GM19328 (cell line): ENCODE measurements around the gene TMEM233.
"Not testable (repeated sequence)": the region's sequence is repeated elsewhere in the genome, so short reads cannot be mapped to it uniquely, and the experiment has no call there.

Source experiments
- ATAC-seq: cut with Tn5 transposase; IDR thresholded peaks from one replicate; pipeline ENCODE4 v1.9.1; 2021; ENCODE audit warnings: mild to moderate bottlenecking, moderate library complexity; ENCODE audit not compliant: unreplicated experiment

Gene TMEM233

GRCh38 chr12:119652665-119653064, 59.1 kb downstream of the TMEM233 start:
- ATAC-seq, result no peak

- not testable (repeated sequence) for ATAC-seq
Measured at GRCh38 chr12:119657001-119657400, 63.4 kb downstream of the TMEM233 start.

- not testable (repeated sequence) for ATAC-seq
Measured at GRCh38 chr12:119658166-119658565, 64.6 kb downstream of the TMEM233 start.

- no peak for ATAC-seq
Measured at GRCh38 chr12:119659289-119659897, 65.8 kb downstream of the TMEM233 start.

GRCh38 chr12:119660076-119660475, 66.5 kb downstream of the TMEM233 start:
- no peak for ATAC-seq

GRCh38 chr12:119661882-119662281, 68.3 kb downstream of the TMEM233 start:
- ATAC-seq, result no peak

GRCh38 chr12:119664642-119665041, 71.1 kb downstream of the TMEM233 start:
- ATAC-seq, result no peak

- ATAC-seq, result no peak
Measured at GRCh38 chr12:119665164-119665929, 71.8 kb downstream of the TMEM233 start.

GRCh38 chr12:119666226-119666795, 72.7 kb downstream of the TMEM233 start:
- ATAC-seq, result no peak

- ATAC-seq, result peak; percentile 11
Measured at GRCh38 chr12:119666900-119667576, 73.5 kb downstream of the TMEM233 start.

- peak; percentile 91 for ATAC-seq
Measured at GRCh38 chr12:119667577-119668323, 74.2 kb downstream of the TMEM233 start, which contains the start of gene PRKAB1. TSS of gene PRKAB1 (plus strand) at chr12:119668133. CDS start at chr12:119668245, 112 bp downstream.

- no peak for ATAC-seq
Measured at GRCh38 chr12:119668324-119668841, 74.8 kb downstream of the TMEM233 start.

- ATAC-seq, result no peak
Measured at GRCh38 chr12:119669744-119670472, 76.3 kb downstream of the TMEM233 start.

GRCh38 chr12:119671070-119671469, 77.5 kb downstream of the TMEM233 start:
- ATAC-seq, result no peak

- ATAC-seq, result no peak
Measured at GRCh38 chr12:119672194-119672593, 78.6 kb downstream of the TMEM233 start.

GRCh38 chr12:119673634-119674033, 80.1 kb downstream of the TMEM233 start:
- no peak for ATAC-seq

- no peak for ATAC-seq
Measured at GRCh38 chr12:119674560-119674959, 81.0 kb downstream of the TMEM233 start.

GRCh38 chr12:119676022-119676421, 82.4 kb downstream of the TMEM233 start:
- no peak for ATAC-seq

- ATAC-seq, result no peak
Measured at GRCh38 chr12:119676573-119676972, 83.0 kb downstream of the TMEM233 start.

- ATAC-seq, result no peak
Measured at GRCh38 chr12:119678459-119678858, 84.9 kb downstream of the TMEM233 start.
